Lung (tissue), 12 donors: ENCODE data around the gene NREP. TPM values are rescaled to one million over a fixed set of nuclear protein-coding genes. Genes with fewer than 3 reads are reported as not detected.
A peak's percentile ranks its signal among the peaks of the same experiment; 100 is the strongest.

ENCODE experiments used
- ATAC-seq: fragments of 200-7000 bp; cut with Tn5 transposase; one replicate; pipeline ENCODE4 v1.9.1; 2020; ENCODE audit warnings: moderate number of reproducible peaks; ENCODE audit not compliant: insufficient read depth, low FRiP score
- DNase-seq, 3 donors: peaks; one replicate each; pipeline ENCODE4 v3.0.0-alpha.2; 2013 to 2017
- H3K27ac ChIP-seq, 2 donors: one replicate each; pipeline ENCODE4 v1.5.1; 2013; ENCODE audit warnings: mild to moderate bottlenecking in 2 of 2, moderate library complexity in 2 of 2, control low read depth in 1 of 2, inconsistent platforms in 1 of 2, low read depth in 1 of 2, low read length in 1 of 2
- H3K27me3 ChIP-seq, 3 donors: one replicate each; pipeline ENCODE4 v1.5.1; 2013; ENCODE audit warnings: low read length in 2 of 3; ENCODE audit not compliant: control insufficient read depth in 3 of 3, insufficient read depth in 3 of 3
- H3K36me3 ChIP-seq, 4 donors: one replicate each; pipeline ENCODE4 v1.5.1; 2013; ENCODE audit warnings: low read length in 4 of 4, mild to moderate bottlenecking in 1 of 4, moderate library complexity in 1 of 4; ENCODE audit not compliant: control insufficient read depth in 4 of 4, insufficient read depth in 4 of 4
- H3K4me1 ChIP-seq, 5 donors: one replicate each; pipeline ENCODE4 v1.5.1; 2013; ENCODE audit warnings: low read length in 5 of 5, mild to moderate bottlenecking in 2 of 5, moderate library complexity in 1 of 5; ENCODE audit not compliant: control insufficient read depth in 5 of 5, insufficient read depth in 5 of 5
- H3K4me3 ChIP-seq: one replicate; pipeline ENCODE4 v1.5.1; 2013; ENCODE audit warnings: mild to moderate bottlenecking, control low read depth, moderate library complexity
- H3K9ac ChIP-seq, 2 donors: one replicate each; pipeline ENCODE4 v1.5.1; 2013; ENCODE audit warnings: low read length in 2 of 2, control low read depth in 1 of 2; ENCODE audit not compliant: insufficient read depth in 1 of 2
- H3K9me3 ChIP-seq, 4 donors: one replicate each; pipeline ENCODE4 v1.5.1; 2013; ENCODE audit warnings: low read length in 3 of 4, mild to moderate bottlenecking in 1 of 4, moderate library complexity in 1 of 4; ENCODE audit not compliant: control insufficient read depth in 4 of 4, insufficient read depth in 3 of 4
- WGBS, 2 donors: extraction: QIAGEN DNeasy Blood & Tissue Kit; methylation state at CpG; one replicate each; pipeline ENCODE4 v1.1.7; 2013; 5-methylcytosine and 5-hydroxymethylcytosine counted together
- polyA plus RNA-seq, 2 donors: library from polyadenylated mRNA; stranded (reverse); fragments of 200-250 nt; gene quantifications; one replicate each; pipeline ENCODE4 v1.2.1, GENCODE V29; 2013
- total RNA-seq, 2 donors: library from RNA; depleted of rRNA in 1 of 2; stranded (reverse); fragments of >200 nt in 1 of 2; gene quantifications; one replicate each; pipeline ENCODE4 v1.2.1, GENCODE V29; 2014 to 2021
- TF ChIP-seq, protein P1 (sequence below): IDR thresholded peaks from 2 replicates; pipeline ENCODE4 v1.5.1; 2012; ENCODE audit warnings: mild to moderate bottlenecking; ENCODE audit errors: control extremely low read depth, extremely low read depth
- donor health status: control.
- donor health status: control.
- donor health status: Bipolar disorder and iron deficiency.
- donor health status: healthy.
- donor health status: DM: yes; HTN: yes; CAD: no.

NREP gene
- total and polyA plus RNA-seq, 4 donors = 10.8 to 326 (median 16.8) TPM

- WGBS, 2 donors = 70 to 78% methylated on average over 8 of the region's 8 CpGs
- TF ChIP-seq, protein P1, sequence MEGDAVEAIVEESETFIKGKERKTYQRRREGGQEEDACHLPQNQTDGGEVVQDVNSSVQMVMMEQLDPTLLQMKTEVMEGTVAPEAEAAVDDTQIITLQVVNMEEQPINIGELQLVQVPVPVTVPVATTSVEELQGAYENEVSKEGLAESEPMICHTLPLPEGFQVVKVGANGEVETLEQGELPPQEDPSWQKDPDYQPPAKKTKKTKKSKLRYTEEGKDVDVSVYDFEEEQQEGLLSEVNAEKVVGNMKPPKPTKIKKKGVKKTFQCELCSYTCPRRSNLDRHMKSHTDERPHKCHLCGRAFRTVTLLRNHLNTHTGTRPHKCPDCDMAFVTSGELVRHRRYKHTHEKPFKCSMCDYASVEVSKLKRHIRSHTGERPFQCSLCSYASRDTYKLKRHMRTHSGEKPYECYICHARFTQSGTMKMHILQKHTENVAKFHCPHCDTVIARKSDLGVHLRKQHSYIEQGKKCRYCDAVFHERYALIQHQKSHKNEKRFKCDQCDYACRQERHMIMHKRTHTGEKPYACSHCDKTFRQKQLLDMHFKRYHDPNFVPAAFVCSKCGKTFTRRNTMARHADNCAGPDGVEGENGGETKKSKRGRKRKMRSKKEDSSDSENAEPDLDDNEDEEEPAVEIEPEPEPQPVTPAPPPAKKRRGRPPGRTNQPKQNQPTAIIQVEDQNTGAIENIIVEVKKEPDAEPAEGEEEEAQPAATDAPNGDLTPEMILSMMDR = no peak
- no peak overlapping the region for H3K4me3 ChIP-seq
- ATAC-seq = peak; percentile 59
- H3K9me3 ChIP-seq = no peaks in the 10 kb centered on the region
- peak overlapping the region in 1 of 2 donors; percentile 17 for H3K27ac ChIP-seq
- no peaks in the 10 kb centered on the region for H3K27me3 ChIP-seq
- DNase-seq = peak; percentile 53 to 82 (median 71)
- H3K36me3 ChIP-seq = peaks cover 0 to 32% (median 16%) of the 10 kb centered on the region in 4 donors
- H3K4me1 ChIP-seq = peaks cover 4 to 73% (median 25%) of the 10 kb centered on the region in 5 donors
- H3K9ac ChIP-seq = no peak overlapping the region
Measured at GRCh38 chr5:111735583-111736270, 21.3 kb downstream of the NREP start.

DNA sequence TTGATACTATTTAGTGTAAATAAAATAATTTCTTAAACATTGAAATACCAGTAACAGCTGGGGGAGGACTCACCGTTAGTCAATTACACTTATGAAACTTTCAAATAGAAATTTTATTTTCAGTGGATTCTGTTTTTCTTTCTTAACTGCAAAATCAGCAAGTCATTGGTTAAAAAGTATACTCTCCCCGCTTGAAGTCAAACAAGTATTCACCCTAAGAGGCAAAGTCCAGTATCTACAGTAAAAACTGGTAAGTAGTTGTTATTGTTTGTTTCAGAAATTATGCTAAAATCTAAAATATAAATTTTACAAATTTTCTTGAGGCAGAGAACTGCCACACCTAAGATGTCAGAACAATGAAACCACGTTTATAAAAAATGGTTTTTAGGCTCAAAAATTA is 22.4 kb downstream of the NREP start:
- no peak for DNase-seq
- Histone ChIP-seq H3K27me3 (no peaks in the 10 kb centered on the region), H3K27ac (peak overlapping the region in 1 of 2 donors; percentile 73), H3K4me3 (no peak overlapping the region), H3K9me3 (no peaks in the 10 kb centered on the region), H3K36me3 (peaks cover 0 to 38% (median 19%) of the 10 kb centered on the region in 4 donors), H3K4me1 (peaks cover 4 to 65% (median 25%) of the 10 kb centered on the region in 5 donors), H3K9ac (no peak overlapping the region)
- 67 to 79% methylated on average over 3 of the region's 3 CpGs for WGBS, 2 donors
- TF ChIP-seq, protein P1 = no peak
- ATAC-seq = no peak

GRCh38 chr5:111734013-111734412 is 23.0 kb downstream of the NREP start:
- DNase-seq = no peak
- TF ChIP-seq, protein P1 = no peak
- H3K36me3 ChIP-seq = peaks cover 0 to 43% (median 20%) of the 10 kb centered on the region in 4 donors
- ATAC-seq = no peak
- no peak overlapping the region for H3K9ac ChIP-seq
- H3K9me3 ChIP-seq = no peaks in the 10 kb centered on the region
- peaks cover 2 to 59% (median 22%) of the 10 kb centered on the region in 5 donors for H3K4me1 ChIP-seq
- 71 to 84% methylated on average over 5 of the region's 6 CpGs for WGBS, 2 donors
- no peak overlapping the region for H3K4me3 ChIP-seq
- no peaks in the 10 kb centered on the region for H3K27me3 ChIP-seq
- peak overlapping the region in 1 of 2 donors; percentile 73 for H3K27ac ChIP-seq
